HG03097 (cell line): Measurements from ENCODE around the gene EGFLAM.

Experiments
- ATAC-seq: cut with Tn5 transposase; IDR thresholded peaks from one replicate; pipeline ENCODE4 v1.9.1; 2021; ENCODE audit not compliant: unreplicated experiment, low FRiP score

Gene EGFLAM

DNA sequence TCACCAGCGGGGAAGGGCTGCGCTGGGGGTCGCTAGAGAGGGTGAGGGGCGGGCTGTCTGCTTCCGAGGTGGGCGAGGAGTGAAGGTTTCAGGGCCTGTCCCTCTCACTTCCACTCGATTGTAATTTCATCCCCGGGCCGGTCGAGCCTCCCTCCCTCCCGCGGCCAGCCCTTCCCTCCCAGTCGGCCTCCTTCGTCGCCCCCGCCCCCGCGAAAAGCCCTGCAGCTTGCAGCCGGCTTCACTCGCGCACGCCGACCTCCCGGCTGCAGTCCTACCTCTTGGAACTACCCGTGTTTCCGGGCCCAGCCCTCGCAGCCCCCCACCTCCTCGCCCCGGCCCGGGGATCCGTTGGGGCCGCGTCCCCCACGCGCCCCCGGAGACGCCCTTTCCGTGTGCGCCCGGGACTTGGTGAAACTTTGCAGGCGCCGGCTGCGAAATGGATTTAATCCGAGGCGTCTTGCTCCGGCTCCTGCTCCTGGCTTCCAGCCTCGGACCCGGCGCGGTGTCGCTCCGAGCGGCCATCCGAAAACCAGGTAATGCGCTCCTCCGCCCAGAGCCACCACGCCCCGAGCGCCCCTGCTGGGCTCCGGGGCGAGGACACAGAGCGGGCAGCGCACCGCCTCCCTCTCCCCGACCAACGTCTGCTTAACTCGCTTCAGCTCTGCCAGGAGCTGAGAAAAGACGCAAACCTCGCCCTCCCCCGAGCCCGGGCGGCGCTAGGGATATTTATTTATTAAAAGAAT, at the start of gene EGFLAM:
Gene EGFLAM, plus strand, starts transcription at position 241 of the 743 bp plus-strand sequence. Its CDS starts 196 bp downstream, at position 437.
- no peak for ATAC-seq

DNA sequence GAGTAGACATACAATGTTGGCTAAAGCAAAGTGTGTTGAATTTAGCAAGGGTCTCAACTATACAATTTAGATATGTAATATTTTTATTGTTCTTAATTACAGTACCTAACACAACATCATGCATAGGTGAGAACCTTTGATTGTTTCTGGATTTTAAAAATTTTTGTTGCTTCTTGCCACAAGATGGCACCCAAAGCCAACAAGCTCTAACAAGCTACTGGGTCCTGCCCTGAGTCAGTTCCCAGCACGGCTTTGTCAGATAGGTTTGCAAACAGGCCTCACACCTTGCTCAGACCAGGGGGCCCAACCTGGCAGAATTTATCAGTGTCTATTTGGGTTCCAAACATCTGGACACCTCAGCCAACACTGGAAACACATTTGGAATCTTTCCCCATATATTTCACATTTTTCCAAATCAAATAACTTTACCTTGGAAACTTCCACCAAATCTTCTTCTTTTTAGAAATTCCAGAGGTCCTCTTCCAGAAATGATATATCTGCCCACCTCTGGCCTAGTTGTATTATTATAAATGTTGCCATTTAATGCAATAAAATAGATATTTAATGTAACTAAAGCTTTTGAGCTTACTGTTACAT, 49.5 kb upstream of the EGFLAM start:
- ATAC-seq, result no peak

DNA sequence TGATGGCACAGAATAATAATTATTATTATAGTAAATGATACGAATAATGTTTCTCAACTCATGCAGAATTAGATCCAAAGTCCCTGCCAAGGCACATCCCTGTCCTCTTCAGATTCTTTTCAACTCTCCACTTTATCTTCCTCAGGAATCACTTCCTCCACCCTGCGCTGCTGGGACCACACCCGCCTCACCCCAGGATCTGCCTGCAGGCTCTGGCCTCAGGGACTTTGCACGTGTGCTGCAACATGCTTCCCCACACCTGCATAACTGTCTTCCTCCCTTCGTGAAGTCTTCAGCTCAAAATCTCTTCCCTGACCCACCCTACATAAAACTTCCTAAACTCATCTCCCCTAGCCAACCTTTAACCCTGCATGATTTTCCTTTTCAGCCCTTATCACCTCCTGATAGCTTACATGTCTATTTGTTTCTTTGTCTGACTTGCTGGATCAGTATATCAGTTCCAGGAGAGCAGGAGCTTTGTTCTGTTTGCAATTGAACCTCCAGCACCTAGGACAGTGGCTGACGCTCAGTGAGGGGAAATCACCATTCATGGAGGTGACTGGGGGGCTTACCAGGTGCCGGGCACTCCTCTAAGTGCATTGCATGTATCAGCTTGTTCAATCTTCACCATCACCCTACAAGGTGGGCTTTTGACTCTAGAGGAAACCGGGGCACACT, 47.5 kb upstream of the EGFLAM start:
- ATAC-seq, result no peak

DNA sequence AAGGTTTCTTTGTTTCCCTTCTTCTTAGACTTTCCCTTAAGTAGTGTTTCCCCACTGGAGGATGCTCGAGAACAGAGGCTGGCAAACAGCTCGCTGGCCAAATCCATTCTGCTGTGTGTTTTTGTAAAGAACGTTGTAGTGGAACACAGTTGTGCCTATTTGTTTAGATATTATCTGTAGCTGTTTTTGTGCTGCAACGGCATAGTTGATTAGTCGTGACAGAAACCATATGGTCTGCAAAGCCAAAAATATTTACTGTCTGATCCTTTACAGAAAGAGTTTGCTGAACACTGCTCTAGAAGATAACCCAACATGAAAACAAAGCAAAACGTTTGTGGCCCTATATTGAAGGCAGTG, 47.0 kb upstream of the EGFLAM start:
- ATAC-seq, result no peak

DNA sequence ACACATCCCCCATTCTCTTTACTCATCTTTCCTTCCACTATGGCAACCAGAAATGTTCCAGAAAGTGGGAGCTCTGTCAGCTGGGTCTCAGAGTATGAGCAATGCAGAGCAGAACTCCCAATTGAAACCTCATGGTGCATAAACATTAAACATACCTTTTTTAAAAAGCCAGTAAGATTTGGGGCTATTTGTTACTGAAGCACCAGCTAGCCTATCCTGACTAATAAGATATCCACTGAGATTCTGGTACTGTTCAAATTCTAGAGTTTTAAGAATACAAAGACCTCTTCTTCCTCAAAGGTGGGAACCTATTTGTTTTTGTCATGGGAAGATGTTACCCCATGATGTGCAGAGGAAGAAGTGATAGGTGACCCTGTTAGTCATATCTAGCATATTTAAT, 46.1 kb upstream of the EGFLAM start:
- ATAC-seq, result no peak

DNA sequence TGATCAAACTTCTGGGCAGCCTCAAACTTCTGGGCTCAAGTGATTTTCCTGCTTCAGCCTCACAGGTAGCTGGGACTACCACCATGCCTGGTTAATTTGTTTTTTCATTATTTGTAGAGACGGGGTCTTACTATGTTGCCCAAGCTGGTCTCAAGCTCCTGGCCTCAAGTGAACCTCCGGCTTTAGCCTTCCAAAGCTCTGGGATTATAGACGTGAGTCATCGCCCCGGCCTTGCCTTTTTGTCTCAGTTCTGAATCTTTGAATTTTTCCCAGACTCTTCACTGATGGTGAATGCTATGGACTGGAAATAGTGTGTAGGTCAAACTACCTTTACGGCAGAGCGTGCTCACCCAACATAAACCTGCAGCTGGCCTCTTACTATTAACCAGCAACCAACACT, 32.3 kb upstream of the EGFLAM start:
- ATAC-seq, result no peak

DNA sequence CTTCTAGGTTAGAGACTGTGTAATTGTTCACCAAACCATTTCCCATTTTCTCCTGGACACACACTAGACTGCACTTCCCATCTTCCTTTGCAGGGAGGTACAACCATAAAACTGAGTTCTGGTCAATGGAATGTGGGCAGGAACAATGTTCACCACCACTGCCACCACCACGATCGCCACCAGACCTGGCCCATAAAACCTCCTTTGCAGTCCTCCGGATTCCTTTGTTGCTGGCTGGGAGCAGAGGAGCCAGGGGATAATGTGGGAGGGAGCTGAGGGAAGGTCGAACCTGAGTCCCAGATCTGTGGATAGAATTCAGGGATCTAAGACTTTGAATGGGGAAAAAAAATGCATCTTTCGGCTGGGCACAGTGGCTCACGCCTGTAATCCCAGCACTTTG, 29.4 kb upstream of the EGFLAM start:
- ATAC-seq, result no peak

DNA sequence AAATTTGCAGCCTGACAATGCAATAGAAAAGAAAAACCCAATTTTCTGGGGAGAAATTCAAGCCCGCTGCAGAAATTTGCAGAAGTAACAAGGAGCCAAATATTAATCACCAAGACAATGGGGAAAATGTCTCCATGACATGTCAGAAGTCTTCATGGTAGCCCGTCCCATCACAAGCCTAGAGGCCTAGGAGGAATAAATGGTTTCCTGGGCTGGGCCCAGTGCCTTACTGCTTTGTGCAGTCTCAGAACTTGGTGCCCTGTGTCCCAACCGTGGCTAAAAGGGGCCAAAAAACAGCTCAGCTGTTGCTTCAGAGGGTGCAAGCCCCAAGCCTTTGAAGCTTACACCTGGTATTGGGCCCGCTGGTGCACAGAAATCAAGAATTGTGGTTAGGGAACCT, 23.6 kb upstream of the EGFLAM start:
- ATAC-seq, result no peak

DNA sequence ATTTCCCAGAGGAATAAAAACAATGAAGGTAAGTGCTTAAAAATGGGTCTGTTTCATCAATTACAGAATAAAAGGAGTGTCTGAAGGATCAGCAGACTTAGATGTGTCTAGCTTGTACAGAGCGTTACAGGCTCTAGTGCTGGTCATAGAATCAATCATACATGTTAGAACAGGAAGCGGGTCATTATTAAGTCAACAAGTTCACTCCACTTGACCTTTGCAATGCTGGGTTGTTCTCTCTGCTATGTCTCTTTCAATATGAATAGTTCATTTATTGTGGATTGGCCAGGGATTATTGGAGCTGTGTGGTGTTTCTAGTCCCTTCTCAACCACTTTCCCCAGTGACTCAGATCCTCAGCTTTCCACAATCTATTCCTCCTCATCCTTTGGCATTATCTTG, 20.7 kb upstream of the EGFLAM start:
- ATAC-seq, result no peak

DNA sequence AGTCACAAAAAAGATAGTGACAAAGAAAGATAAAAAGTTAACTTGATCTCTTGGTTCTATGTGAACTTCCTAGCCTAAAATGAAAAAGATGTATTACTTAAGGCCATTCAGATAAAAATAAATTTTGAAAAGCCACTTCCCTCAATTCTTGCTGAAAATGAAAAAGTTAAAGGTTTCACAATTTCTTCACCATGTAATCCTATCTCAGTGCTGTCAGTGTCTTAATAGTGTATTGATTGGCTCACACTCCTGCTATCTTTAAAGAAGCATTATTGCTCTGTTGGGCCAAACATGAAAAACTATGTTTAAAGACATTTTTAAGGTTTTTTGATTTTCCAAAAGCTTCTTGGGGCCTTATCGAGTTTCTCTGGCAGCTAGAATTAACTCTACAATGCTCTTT, 18.1 kb upstream of the EGFLAM start:
- no peak for ATAC-seq

DNA sequence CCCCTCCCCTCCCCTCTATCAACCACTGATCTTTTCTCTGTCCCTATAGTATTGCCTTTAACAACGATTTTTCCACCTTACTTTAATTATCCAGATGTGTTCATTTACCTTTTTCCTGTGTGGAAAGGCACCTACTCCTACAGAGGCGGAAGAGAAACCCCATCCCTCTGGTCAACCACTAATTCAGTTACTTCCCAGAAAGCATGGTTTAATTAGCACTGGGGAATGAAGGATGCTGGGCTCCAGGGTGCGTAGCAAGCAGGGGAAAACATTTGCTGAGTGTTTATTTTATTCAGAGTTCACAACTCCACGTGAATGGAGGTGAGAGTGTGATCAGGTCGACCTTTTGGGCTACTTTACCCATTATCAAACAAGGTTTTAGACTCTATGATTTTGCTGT, 16.7 kb upstream of the EGFLAM start:
- no peak for ATAC-seq

DNA sequence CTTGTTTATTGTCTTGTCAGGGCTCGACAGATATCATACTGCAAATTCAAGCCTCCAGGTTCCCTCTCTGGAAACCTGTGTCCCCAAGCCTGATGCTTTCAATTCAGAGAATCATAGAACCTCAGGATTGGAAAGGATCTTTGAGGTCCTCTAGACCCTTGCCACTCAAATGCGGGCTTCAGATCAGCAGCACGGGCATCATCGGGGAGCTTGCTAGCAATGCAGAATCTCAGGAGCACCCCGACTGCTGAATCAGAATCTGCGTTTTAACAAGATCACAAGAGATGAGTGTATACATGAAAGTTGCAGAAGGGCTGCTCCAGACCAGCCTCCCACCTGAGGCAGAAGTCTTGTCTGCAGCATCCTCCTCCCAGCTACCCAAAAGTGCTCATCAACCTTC, 13.1 kb upstream of the EGFLAM start:
- no peak for ATAC-seq

DNA sequence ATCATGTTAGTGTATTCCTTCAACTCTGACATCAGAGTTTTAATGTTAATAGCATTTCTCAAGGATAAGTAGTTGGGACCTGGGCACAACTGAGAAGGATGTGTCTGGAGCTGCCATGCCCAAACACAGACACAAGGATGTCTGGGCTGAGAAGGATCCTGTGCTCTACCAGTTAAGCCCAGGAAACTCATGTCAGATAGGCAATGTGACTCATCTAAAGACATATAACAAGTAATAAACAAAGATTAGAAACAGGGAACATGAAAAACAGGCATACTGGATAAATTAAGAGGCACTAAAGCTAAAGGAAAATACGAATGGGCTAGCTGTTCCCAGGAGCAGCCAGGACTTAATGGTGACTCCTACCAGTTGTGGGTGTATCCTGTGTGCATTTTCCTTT, 9.1 kb upstream of the EGFLAM start:
- no peak for ATAC-seq

DNA sequence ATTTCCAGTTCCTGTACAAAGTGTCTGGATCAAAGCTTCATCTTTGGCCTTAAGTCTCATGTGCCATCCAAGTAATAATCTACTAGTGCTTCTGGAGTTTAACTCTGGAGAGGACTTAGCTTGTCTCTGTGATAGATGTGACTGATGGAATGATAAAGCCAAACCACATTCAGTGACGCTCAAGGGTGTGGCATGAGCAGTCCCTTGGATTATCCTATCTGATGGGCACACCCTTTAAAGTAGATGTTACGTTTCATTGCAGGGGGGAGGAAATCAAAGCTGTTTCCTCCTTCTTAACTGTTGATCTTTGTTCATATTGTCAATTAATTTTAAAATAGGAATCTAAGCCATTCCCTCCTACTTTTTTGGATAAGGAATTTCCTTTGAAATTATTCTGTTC, 8.5 kb upstream of the EGFLAM start:
- no peak for ATAC-seq

DNA sequence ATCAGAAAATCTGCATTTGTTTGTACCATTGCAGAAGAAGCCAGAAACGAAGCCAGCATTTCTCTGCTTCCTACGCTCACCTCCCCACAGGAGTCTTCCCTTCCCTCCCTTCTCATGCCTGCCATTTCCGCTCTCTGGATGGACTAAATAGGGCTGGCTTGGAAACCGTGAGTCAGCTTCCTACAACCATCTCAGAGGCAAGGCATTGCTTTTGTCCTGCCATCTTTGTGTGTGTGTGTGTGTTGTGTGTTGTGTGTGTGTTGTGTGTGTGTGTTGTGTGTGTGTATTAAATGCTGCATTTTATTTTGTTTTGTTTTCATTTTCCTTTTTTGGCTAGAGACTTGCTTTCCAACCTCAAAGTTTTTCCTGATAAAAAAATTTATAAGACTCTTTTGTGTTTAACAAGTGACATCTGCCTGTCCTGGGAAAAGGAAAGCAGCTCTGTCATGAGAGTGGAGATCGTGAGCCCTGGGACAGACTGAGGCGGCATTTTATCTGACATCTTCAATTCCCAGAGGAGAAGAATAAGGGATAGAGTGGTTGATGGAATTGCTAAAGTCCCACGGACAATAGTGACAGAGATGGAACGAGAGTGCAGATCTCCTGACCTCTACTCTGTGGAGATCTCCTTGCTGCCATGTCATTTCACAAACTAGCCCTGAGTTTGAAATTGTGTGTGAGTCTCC, 7.5 kb upstream of the EGFLAM start:
- no peak for ATAC-seq

DNA sequence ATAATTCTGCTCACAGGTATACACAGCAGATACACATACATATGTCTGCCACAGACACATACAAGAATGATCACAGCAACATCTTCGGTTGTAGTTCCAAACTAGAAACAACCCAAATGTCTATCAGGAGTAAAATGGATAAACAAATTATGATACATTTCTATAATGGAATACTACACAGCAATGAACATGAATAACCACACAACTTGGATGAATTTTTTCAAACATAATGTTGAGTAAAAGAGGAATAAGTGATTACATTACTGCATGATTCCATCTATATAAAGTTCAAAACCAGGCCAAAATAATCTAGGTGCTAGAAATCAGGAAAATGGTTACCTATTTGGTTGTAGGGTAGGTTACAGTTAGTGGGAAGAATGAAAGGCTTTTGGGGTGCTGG, 4.6 kb upstream of the EGFLAM start:
- ATAC-seq, result no peak

DNA sequence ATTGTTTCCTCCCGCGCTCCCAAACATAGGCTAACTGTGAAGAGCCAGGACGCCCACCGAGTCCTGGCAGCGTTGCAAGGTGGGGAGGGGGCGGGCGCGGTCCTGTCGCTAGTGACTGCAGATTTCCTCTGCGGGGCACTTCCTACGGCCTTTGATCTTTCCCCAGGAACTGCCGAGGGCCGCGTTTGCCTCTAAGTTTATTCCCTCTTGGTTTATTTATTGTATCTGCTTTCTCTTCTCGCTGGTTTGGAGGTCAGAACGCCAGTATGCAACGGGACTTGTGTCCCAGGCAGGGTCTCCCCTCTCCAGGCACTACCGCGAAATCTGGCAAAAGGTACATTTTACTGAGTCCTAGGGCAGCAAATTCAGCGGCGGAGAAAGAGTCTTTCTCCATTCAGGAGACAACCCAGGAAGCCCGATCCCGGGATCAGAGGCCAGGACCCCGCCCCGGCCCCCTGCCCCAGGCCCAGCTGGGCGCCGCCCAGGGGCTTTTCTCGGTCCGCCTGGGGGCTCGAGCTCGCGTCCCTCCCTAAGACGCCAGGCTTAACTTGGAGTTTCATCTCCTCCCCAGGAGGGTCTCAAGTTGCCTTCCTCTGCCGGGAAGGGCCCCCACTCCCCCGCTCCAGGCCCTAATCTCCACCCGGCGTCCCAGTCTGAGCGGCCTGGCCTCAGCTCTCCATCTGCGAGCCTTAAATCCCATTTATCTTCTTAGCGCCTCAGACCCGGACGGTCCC, 884 bp upstream of the EGFLAM start:
- ATAC-seq, result no peak

DNA sequence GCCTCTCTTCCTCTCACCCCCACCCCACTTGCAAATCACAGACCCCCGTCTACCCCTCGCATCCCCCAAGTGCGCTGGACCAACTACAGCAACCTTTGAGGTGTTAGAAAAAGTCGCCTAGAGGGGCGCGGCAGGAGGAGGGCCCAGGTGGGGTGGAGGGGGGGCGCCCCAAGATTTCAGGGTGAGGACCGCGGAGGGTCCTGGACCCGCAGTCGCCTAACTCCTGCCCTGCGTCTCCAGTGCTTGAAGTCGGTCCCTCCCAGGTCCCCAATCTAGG, 379 bp upstream of the EGFLAM start:
- no peak for ATAC-seq

DNA sequence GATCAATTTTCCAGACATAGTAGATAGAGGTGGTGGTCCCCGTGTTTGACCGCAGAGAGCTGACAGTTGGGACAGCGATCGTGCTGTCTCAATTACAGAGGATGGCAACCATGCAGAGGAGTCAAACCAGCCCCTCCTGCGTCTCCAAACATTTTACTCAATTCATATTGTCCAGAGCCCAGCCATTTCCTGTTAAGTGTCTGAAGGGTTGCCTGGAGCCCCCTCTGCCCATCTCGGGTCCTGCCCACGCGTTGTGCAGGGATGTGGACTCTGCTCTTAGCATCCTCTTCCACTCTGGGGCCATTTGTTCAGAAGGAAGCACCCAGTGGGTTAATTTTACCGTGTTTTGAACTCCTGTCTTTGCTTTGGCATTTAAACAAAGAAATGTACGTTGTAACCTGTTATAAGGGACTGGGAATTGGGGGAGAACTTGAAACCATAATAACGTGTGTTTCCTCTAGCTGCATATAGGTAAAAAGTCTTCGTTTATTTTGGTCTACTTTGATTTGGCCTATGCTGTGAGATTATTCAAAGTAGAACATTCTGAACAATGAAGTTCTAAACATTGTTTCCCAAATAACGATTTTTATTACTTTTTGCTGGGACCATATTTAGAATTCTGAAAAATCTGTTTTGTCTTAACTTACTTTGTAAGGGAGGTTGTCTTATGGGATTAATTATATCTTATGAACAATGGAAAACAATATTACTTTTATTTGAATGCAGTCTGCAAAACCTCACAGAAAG, 876 bp downstream of the EGFLAM start:
- ATAC-seq, result no peak

DNA sequence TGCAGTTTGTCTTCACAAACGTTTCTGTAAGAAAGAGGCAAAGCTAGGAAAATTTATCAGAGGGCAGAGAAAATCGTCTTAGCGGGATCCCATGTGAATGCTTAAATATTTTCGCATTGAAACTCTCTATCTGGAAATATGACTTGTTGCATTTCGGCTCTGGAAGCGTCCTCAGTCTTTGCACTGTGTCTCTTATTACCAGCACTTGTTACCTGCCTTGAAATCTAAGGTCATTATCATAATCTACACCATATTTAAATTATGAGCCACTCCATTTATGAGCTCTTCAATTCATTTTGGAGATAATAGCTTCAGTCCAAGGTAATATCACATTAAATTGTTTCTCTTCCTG, 1.4 kb downstream of the EGFLAM start:
- ATAC-seq, result no peak

DNA sequence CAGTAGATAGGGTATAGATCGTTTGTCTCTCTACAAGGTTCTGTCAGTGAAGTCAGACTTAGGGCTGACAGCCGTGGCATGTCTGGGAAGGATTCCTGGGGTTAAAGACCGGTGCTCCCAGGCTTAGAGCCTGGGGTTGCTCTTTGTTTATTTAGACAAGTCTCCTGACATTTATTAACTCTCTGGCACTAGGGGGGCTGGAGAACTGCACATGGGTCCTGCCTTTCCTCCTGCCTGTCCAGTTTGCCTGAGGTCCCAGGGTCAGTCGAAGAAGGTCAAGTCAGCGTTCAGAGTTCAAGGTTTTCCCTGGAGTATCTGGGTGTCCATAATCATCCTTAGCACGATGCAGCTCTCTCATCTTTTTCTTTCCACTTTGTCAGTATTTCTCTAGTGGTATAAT, 5.6 kb downstream of the EGFLAM start:
- ATAC-seq, result no peak
